HepG2 (cell line): ENCODE results near the gene SDC4. TPM values are rescaled to one million over a fixed set of nuclear protein-coding genes. Genes with fewer than 3 reads are reported as not detected.

Source experiments
- ARNT2 ChIP-seq: sonication (generic); formaldehyde crosslinking; IDR thresholded peaks from 2 replicates; pipeline ENCODE4 v1.8.0; 2022; ENCODE audit warnings: mild to moderate bottlenecking, low read depth, missing genetic modification reagents, moderate library complexity
- CBX5 ChIP-seq: sonication (generic); formaldehyde crosslinking; IDR thresholded peaks from 2 replicates; pipeline ENCODE4 v1.4.0; 2020; ENCODE audit warnings: missing genetic modification reagents, borderline replicate concordance
- EED ChIP-seq: sonication (generic); formaldehyde crosslinking; IDR thresholded peaks from 2 replicates; pipeline ENCODE4 v1.5.0; 2020; ENCODE audit warnings: mild to moderate bottlenecking, missing genetic modification reagents
- ESRRA ChIP-seq: sonication (generic); formaldehyde crosslinking; IDR thresholded peaks from 2 replicates; pipeline ENCODE4 v1.5.1; 2020; ENCODE audit warnings: mild to moderate bottlenecking, low read depth, missing genetic modification reagents
- HES4 ChIP-seq: sonication (generic); formaldehyde crosslinking; IDR thresholded peaks from 2 replicates; pipeline ENCODE4 v1.9.0; 2021; ENCODE audit warnings: mild to moderate bottlenecking, missing genetic modification reagents, borderline replicate concordance
- HNRNPLL ChIP-seq: fragments of 200-400 bp; formaldehyde crosslinking; IDR thresholded peaks from 2 replicates; pipeline ENCODE4 v1.6.1; 2017; ENCODE audit warnings: mild to moderate bottlenecking, low read depth, low read length; ENCODE audit not compliant: poor library complexity, severe bottlenecking
- REL ChIP-seq: sonication (generic); formaldehyde crosslinking; conservative IDR thresholded peaks from 2 replicates; pipeline ENCODE4 v1.8.0; 2022; ENCODE audit warnings: mild to moderate bottlenecking, missing genetic modification reagents, moderate library complexity
- SP2 ChIP-seq: sonication (generic); formaldehyde crosslinking; IDR thresholded peaks from 2 replicates; pipeline ENCODE4 v1.5.1; 2020; ENCODE audit warnings: mild to moderate bottlenecking, missing genetic modification reagents
- ZNF616 ChIP-seq: sonication (generic); formaldehyde crosslinking; IDR thresholded peaks from 2 replicates; pipeline ENCODE4 v1.5.0; 2020; ENCODE audit warnings: low read depth, mild to moderate bottlenecking, missing genetic modification reagents
- ZSCAN29 ChIP-seq: sonication (generic); formaldehyde crosslinking; conservative IDR thresholded peaks from 2 replicates; pipeline ENCODE4 v1.4.0; 2020; ENCODE audit warnings: mild to moderate bottlenecking, missing genetic modification reagents
- polyA plus RNA-seq, 8 experiments: library from polyadenylated mRNA; depleted of rRNA in 3 of 8; stranded (reverse) in 7 of 8; unstranded in 1 of 8; fragments of >200 nt; fragmentation: Illumina TruSeq in 4 of 8; extraction: Trizol in 4 of 8; gene quantifications; 2 replicates each; pipeline versions ENCODE4 v1.2.1 to v1.2.3, GENCODE V29; 2011 to 2016; ENCODE audit warnings: low read depth in 4 of 8, missing spikeins in 1 of 8, mixed read lengths in 1 of 8; ENCODE audit not compliant: insufficient read depth in 1 of 8
- total RNA-seq, 5 experiments: library from RNA; depleted of rRNA; stranded (reverse); fragments of >200 nt; fragmentation: Illumina TruSeq; extraction: Trizol; gene quantifications; 2 replicates each; pipeline ENCODE4 v1.2.3, GENCODE V29; 2016; ENCODE audit warnings: low read depth in 1 of 5
- TF ChIP-seq, protein P1 (sequence below): sonication (generic); formaldehyde crosslinking; IDR thresholded peaks from 2 replicates; pipeline ENCODE4 v1.5.0; 2020; ENCODE audit warnings: mild to moderate bottlenecking, missing genetic modification reagents, borderline replicate concordance
- TF ChIP-seq, protein P2 (sequence below), 2 experiments: sonication (generic) in 1 of 2; formaldehyde crosslinking in 1 of 2; IDR thresholded peaks; 2 replicates each; pipeline versions ENCODE4 v1.6.1 to v1.9.0; 2014 to 2022; ENCODE audit warnings: antibody characterized with exemption in 1 of 2, borderline replicate concordance in 1 of 2, inconsistent platforms in 1 of 2, low read depth in 1 of 2, missing genetic modification reagents in 1 of 2

Gene SDC4
- total and polyA plus RNA-seq, 2 of the 13 experiments (the other 11 are each of a cell fraction or from before 2014, with no cell fraction given) = 49.0 to 65.1 TPM

DNA sequence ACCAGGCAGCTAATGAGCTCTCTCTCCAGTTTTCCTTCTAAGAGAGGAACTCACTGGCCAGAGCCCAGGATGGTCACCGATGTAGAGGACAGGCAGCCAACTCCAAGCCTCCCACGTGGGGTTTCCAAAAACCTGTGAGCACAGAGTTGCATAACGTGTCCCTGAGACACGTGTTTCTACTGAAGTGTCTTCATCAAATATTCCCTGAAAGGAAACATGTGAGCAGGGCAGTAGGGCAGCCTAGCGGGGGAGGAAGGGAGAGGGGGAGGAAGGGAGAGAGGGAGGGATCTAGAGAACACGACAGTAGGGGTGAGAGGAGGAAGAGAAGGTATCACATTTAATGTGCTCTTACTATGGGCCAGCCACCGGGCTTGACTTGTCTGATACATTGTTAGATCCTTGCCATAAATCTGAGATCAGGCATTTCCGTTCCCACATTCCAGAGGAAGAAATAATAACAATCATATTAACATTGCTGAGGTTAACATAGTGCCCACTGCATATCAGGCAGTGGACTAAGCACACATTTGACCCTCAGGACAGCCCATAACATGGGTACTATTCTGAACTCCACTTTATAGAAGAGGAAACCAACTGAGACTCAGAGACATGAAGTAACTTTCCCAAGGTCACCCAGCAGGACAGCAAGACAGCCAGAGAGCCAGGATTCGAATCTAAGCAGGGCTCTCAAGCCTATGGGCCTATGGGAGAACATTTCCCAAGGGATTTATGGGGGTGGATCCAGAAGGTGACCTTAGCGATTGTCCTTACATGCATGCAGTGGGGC, 10.3 kb upstream of the SDC4 start (continued):
- TF ChIP-seq ZSCAN29 (no peak), CBX5 (no peak), ZNF616 (CRISPR knock-in tag) (0 out of 2 replicates have a peak, but pooled peaks have one; percentile 22), HES4 (CRISPR knock-in tag) (no peak), EED (CRISPR knock-in tag) (no peak), ESRRA (no peak), SP2 (no peak), ARNT2 (no peak), HNRNPLL (no peak), REL (CRISPR knock-in tag) (no peak)
- TF ChIP-seq, protein P1, sequence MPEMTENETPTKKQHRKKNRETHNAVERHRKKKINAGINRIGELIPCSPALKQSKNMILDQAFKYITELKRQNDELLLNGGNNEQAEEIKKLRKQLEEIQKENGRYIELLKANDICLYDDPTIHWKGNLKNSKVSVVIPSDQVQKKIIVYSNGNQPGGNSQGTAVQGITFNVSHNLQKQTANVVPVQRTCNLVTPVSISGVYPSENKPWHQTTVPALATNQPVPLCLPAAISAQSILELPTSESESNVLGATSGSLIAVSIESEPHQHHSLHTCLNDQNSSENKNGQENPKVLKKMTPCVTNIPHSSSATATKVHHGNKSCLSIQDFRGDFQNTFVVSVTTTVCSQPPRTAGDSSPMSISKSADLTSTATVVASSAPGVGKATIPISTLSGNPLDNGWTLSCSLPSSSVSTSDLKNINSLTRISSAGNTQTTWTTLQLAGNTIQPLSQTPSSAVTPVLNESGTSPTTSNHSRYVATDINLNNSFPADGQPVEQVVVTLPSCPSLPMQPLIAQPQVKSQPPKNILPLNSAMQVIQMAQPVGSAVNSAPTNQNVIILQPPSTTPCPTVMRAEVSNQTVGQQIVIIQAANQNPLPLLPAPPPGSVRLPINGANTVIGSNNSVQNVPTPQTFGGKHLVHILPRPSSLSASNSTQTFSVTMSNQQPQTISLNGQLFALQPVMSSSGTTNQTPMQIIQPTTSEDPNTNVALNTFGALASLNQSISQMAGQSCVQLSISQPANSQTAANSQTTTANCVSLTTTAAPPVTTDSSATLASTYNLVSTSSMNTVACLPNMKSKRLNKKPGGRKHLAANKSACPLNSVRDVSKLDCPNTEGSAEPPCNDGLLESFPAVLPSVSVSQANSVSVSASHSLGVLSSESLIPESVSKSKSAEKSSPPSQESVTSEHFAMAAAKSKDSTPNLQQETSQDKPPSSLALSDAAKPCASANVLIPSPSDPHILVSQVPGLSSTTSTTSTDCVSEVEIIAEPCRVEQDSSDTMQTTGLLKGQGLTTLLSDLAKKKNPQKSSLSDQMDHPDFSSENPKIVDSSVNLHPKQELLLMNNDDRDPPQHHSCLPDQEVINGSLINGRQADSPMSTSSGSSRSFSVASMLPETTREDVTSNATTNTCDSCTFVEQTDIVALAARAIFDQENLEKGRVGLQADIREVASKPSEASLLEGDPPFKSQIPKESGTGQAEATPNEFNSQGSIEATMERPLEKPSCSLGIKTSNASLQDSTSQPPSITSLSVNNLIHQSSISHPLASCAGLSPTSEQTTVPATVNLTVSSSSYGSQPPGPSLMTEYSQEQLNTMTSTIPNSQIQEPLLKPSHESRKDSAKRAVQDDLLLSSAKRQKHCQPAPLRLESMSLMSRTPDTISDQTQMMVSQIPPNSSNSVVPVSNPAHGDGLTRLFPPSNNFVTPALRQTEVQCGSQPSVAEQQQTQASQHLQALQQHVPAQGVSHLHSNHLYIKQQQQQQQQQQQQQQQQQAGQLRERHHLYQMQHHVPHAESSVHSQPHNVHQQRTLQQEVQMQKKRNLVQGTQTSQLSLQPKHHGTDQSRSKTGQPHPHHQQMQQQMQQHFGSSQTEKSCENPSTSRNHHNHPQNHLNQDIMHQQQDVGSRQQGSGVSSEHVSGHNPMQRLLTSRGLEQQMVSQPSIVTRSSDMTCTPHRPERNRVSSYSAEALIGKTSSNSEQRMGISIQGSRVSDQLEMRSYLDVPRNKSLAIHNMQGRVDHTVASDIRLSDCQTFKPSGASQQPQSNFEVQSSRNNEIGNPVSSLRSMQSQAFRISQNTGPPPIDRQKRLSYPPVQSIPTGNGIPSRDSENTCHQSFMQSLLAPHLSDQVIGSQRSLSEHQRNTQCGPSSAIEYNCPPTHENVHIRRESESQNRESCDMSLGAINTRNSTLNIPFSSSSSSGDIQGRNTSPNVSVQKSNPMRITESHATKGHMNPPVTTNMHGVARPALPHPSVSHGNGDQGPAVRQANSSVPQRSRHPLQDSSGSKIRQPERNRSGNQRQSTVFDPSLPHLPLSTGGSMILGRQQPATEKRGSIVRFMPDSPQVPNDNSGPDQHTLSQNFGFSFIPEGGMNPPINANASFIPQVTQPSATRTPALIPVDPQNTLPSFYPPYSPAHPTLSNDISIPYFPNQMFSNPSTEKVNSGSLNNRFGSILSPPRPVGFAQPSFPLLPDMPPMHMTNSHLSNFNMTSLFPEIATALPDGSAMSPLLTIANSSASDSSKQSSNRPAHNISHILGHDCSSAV = no peak
- TF ChIP-seq, protein P2, sequence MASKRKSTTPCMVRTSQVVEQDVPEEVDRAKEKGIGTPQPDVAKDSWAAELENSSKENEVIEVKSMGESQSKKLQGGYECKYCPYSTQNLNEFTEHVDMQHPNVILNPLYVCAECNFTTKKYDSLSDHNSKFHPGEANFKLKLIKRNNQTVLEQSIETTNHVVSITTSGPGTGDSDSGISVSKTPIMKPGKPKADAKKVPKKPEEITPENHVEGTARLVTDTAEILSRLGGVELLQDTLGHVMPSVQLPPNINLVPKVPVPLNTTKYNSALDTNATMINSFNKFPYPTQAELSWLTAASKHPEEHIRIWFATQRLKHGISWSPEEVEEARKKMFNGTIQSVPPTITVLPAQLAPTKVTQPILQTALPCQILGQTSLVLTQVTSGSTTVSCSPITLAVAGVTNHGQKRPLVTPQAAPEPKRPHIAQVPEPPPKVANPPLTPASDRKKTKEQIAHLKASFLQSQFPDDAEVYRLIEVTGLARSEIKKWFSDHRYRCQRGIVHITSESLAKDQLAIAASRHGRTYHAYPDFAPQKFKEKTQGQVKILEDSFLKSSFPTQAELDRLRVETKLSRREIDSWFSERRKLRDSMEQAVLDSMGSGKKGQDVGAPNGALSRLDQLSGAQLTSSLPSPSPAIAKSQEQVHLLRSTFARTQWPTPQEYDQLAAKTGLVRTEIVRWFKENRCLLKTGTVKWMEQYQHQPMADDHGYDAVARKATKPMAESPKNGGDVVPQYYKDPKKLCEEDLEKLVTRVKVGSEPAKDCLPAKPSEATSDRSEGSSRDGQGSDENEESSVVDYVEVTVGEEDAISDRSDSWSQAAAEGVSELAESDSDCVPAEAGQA (IDR thresholded peaks at IDR 0.05; ENCODE audit: low read depth) = no peak
- TF ChIP-seq, protein P2 (CRISPR knock-in tag; IDR thresholded peaks at IDR 0.05; ENCODE audit: borderline replicate concordance) = no peak
